GM15510 (cell line): ENCODE results near the gene ANKRD10.

Source experiments
- POLR2A ChIP-seq: IDR thresholded peaks from 3 replicates; pipeline ENCODE4 v1.6.1; 2011; ENCODE audit warnings: borderline replicate concordance; ENCODE audit not compliant: insufficient read length; ENCODE audit errors: extremely low read depth

The ANKRD10 gene

GRCh38 chr13:110944968-110945927 lies 30.4 kb upstream of the ANKRD10 start:
- no peak for TF ChIP-seq POLR2A

- TF ChIP-seq POLR2A: no peak
Observed at GRCh38 chr13:110944121-110944967, 29.5 kb upstream of the ANKRD10 start.

GRCh38 chr13:110942248-110942981 lies 27.5 kb upstream of the ANKRD10 start:
- TF ChIP-seq POLR2A: no peak

GRCh38 chr13:110938662-110939421 lies 24.0 kb upstream of the ANKRD10 start:
- TF ChIP-seq POLR2A: no peak

GRCh38 chr13:110937511-110938285 lies 22.8 kb upstream of the ANKRD10 start:
- no peak for TF ChIP-seq POLR2A

- TF ChIP-seq POLR2A: no peak
Observed at GRCh38 chr13:110936519-110936918, 21.6 kb upstream of the ANKRD10 start.

GRCh38 chr13:110932588-110932987 lies 17.7 kb upstream of the ANKRD10 start:
- TF ChIP-seq POLR2A: no peak

GRCh38 chr13:110929104-110929777 lies 14.4 kb upstream of the ANKRD10 start:
- no peak for TF ChIP-seq POLR2A

GRCh38 chr13:110925023-110925612 lies 10.2 kb upstream of the ANKRD10 start:
- no peak for TF ChIP-seq POLR2A

- no peak for TF ChIP-seq POLR2A
Observed at GRCh38 chr13:110924639-110924934, 9.7 kb upstream of the ANKRD10 start.

- no peak for TF ChIP-seq POLR2A
Observed at GRCh38 chr13:110923777-110924638, 9.1 kb upstream of the ANKRD10 start.

- TF ChIP-seq POLR2A: no peak
Observed at GRCh38 chr13:110923086-110923485, 8.2 kb upstream of the ANKRD10 start.
